H1 (cell line): ENCODE results near the gene RAB11A.

Experiments used
- KDM1A ChIP-seq: fragments of 200-600, 300-600 bp; sonication (generic); IDR thresholded peaks from 2 replicates; pipeline ENCODE4 v1.7.1; 2016; ENCODE audit warnings: mild to moderate bottlenecking, low read length, borderline replicate concordance
- POLR2A ChIP-seq, 2 experiments: IDR thresholded peaks; 1 replicate in 1 of 2; 2 replicates in 1 of 2; pipeline ENCODE4 v1.6.1; 2011; ENCODE audit warnings: low read depth in 2 of 2, low read length in 2 of 2, mild to moderate bottlenecking in 2 of 2; ENCODE audit errors: control extremely low read depth in 1 of 2
- SIN3A ChIP-seq, 2 experiments: IDR thresholded peaks in 1 of 2; conservative IDR thresholded peaks in 1 of 2; 2 replicates each; pipeline ENCODE4 v1.6.1; 2011 to 2012; ENCODE audit warnings: low read length in 2 of 2, improper control_type of control experiment in 1 of 2, low read depth in 1 of 2, mild to moderate bottlenecking in 1 of 2
- TAF1 ChIP-seq: IDR thresholded peaks from 2 replicates; pipeline ENCODE4 v1.6.1; 2011; ENCODE audit warnings: mild to moderate bottlenecking, low read depth, low read length
- TF ChIP-seq, protein P1 (sequence below), 3 experiments: IDR thresholded peaks; 1 replicate in 2 of 3; 2 replicates in 1 of 3; pipeline versions ENCODE4 v1.5.1 to v1.6.1; 2011; ENCODE audit warnings: low read length in 3 of 3, mild to moderate bottlenecking in 3 of 3, inconsistent platforms in 2 of 3, low read depth in 1 of 3, moderate library complexity in 1 of 3; ENCODE audit not compliant: insufficient read depth in 1 of 3; ENCODE audit errors: control extremely low read depth in 1 of 3
- TF ChIP-seq, protein P2 (sequence below): IDR thresholded peaks from 2 replicates; pipeline ENCODE4 v1.6.1; 2011; ENCODE audit warnings: low read depth, mild to moderate bottlenecking, low read length; ENCODE audit not compliant: insufficient read depth

DNA sequence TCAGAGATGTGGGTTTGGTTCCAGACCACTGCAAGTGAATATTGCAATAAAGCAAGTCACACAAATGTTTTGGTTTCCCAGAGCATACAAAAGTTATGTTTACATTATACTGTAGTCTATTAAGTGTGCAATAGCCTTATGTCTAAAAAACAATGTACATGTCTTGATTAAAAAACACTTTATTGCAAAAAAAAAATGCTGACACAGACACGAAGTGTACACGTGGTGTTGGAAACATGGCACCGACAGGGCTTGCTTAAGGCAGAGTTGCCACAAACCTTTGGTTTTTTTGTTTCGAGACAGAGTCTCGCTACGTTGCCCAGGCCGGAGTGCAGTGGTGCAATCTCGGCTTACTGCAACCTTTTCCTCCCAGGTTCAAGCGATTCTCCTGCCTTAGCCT lies 50.1 kb downstream of the RAB11A start:
- TF ChIP-seq, protein P1, sequence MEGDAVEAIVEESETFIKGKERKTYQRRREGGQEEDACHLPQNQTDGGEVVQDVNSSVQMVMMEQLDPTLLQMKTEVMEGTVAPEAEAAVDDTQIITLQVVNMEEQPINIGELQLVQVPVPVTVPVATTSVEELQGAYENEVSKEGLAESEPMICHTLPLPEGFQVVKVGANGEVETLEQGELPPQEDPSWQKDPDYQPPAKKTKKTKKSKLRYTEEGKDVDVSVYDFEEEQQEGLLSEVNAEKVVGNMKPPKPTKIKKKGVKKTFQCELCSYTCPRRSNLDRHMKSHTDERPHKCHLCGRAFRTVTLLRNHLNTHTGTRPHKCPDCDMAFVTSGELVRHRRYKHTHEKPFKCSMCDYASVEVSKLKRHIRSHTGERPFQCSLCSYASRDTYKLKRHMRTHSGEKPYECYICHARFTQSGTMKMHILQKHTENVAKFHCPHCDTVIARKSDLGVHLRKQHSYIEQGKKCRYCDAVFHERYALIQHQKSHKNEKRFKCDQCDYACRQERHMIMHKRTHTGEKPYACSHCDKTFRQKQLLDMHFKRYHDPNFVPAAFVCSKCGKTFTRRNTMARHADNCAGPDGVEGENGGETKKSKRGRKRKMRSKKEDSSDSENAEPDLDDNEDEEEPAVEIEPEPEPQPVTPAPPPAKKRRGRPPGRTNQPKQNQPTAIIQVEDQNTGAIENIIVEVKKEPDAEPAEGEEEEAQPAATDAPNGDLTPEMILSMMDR (IDR thresholded peaks at IDR 0.05; ENCODE audit: control extremely low read depth in 1 of 3, insufficient read depth in 1 of 3, low read depth in 1 of 3, low read length in 3 of 3): no peak
- TF ChIP-seq POLR2A (IDR thresholded peaks at IDR 0.05; ENCODE audit: control extremely low read depth in 1 of 2, low read depth in 2 of 2, low read length in 2 of 2): no peak
- TF ChIP-seq, protein P2, sequence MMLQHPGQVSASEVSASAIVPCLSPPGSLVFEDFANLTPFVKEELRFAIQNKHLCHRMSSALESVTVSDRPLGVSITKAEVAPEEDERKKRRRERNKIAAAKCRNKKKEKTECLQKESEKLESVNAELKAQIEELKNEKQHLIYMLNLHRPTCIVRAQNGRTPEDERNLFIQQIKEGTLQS: no peak
- TF ChIP-seq KDM1A: no peak
- TF ChIP-seq TAF1: no peak
- TF ChIP-seq SIN3A (conservative IDR thresholded peaks at IDR 0.05 in 1 of 2, IDR thresholded peaks at IDR 0.05 in 1 of 2; ENCODE audit: low read depth in 1 of 2, low read length in 2 of 2): no peak
